ENCODE measurements around the gene PPP3CA.
"Not testable (repeated sequence)": the region's sequence is repeated elsewhere in the genome, so short reads cannot be mapped to it uniquely, and the experiment has no call there.

PPP3CA gene

GRCh38 chr4:101188906-101189305 is 158.4 kb downstream of the PPP3CA start:
- Mint-ChIP-seq H3K27me3 (ENCODE audit: low read depth, poor library complexity) (no peaks in the 10 kb centered on the region), H3K4me3 (no peak overlapping the region), H3K27ac (no peak overlapping the region), H3K4me1 (no peaks in the 10 kb centered on the region), H3K9me3 (no peaks in the 10 kb centered on the region), H3K36me3 (ENCODE audit: low read depth) (peaks cover under 1% of the 10 kb centered on the region)
- no peak for TF ChIP-seq CTCF (IDR thresholded peaks at IDR 0.05)
- DNase-seq: no peak

DNA sequence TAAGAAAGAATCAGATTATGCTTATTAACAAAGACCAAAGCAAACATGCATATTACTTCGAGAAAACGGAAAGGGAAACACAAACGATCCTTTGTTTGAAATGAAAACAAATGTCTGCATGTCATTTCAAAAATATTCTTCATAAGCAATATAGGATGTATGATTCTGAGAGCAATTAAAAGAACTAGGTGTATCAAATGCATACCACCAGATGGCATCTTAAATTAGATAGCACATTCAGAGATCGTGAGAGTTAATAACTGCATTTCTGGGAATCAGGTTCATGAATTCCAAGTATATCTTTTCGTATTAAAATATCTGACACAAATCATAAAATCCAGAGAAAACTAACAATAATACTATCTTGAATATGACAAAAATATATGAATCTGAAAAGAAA is 159.5 kb downstream of the PPP3CA start:
- H3K36me3 Mint-ChIP-seq (ENCODE audit: low read depth): peaks cover 11% of the 10 kb centered on the region
- H3K27me3 Mint-ChIP-seq (ENCODE audit: low read depth, poor library complexity): no peaks in the 10 kb centered on the region
- H3K4me3 Mint-ChIP-seq: no peak overlapping the region
- DNase-seq: no peak
- no peak for TF ChIP-seq CTCF (IDR thresholded peaks at IDR 0.05)
- H3K4me1 Mint-ChIP-seq: no peaks in the 10 kb centered on the region
- peaks cover 8% of the 10 kb centered on the region for H3K9me3 Mint-ChIP-seq
- no peak overlapping the region for H3K27ac Mint-ChIP-seq

DNA sequence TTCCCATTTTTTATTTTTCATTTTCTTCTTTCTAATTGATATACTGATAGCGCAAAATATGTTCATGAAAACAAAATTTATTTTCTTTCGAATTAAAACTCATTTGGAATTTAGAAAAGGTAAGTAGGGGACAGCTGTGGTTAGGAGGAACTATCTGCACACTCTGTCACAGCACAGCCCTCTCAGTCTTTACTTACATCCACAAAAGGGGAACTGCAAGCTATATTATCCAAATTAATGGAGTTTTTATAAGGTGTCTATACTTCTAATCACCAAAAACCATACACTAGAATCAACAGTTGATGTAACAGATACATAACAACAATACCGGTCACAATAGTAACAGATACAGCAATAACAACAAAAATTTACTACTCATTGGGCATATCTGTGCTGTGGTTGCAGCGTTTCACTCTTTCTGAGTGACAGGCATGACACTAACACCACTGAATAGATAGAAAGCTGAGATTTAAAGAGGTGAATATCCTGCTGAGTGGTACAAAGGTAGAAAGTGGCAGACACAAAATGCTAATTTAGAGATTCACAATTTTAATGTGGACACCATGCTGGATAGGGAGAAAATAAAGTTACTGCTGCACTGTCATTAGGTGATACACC is 160.7 kb downstream of the PPP3CA start:
- no peak for TF ChIP-seq CTCF (IDR thresholded peaks at IDR 0.05)
- Mint-ChIP-seq H3K4me1 (no peaks in the 10 kb centered on the region), H3K27ac (no peak overlapping the region), H3K9me3 (peaks cover 18% of the 10 kb centered on the region), H3K36me3 (ENCODE audit: low read depth) (peaks cover 23% of the 10 kb centered on the region), H3K27me3 (ENCODE audit: low read depth, poor library complexity) (no peaks in the 10 kb centered on the region), H3K4me3 (no peak overlapping the region)
- no peak for DNase-seq

- no peak for DNase-seq
- no peaks in the 10 kb centered on the region for H3K27me3 Mint-ChIP-seq (ENCODE audit: low read depth, poor library complexity)
- peaks cover 26% of the 10 kb centered on the region for H3K36me3 Mint-ChIP-seq (ENCODE audit: low read depth)
- no peak overlapping the region for H3K27ac Mint-ChIP-seq
- H3K9me3 Mint-ChIP-seq: peaks cover 18% of the 10 kb centered on the region
- no peak for TF ChIP-seq CTCF (IDR thresholded peaks at IDR 0.05)
- no peaks in the 10 kb centered on the region for H3K4me1 Mint-ChIP-seq
- H3K4me3 Mint-ChIP-seq: no peak overlapping the region
These were observed 162.7 kb downstream of the PPP3CA start for GRCh38 chr4:101184668-101185067.

- Mint-ChIP-seq H3K4me3 (no peak overlapping the region), H3K27me3 (ENCODE audit: low read depth, poor library complexity) (no peaks in the 10 kb centered on the region), H3K27ac (no peak overlapping the region), H3K4me1 (no peaks in the 10 kb centered on the region), H3K9me3 (peaks cover 18% of the 10 kb centered on the region), H3K36me3 (ENCODE audit: low read depth) (peaks cover 26% of the 10 kb centered on the region)
- TF ChIP-seq CTCF (IDR thresholded peaks at IDR 0.05): no peak
- DNase-seq: no peak
These were observed 163.5 kb downstream of the PPP3CA start for GRCh38 chr4:101183666-101184373.

- no peak for TF ChIP-seq CTCF (IDR thresholded peaks at IDR 0.05)
- Mint-ChIP-seq H3K27me3 (ENCODE audit: low read depth, poor library complexity) (no peaks in the 10 kb centered on the region), H3K27ac (no peak overlapping the region), H3K36me3 (ENCODE audit: low read depth) (peaks cover 26% of the 10 kb centered on the region), H3K4me1 (no peaks in the 10 kb centered on the region), H3K9me3 (peaks cover 18% of the 10 kb centered on the region), H3K4me3 (no peak overlapping the region)
- DNase-seq: no peak
These were observed 164.1 kb downstream of the PPP3CA start for GRCh38 chr4:101183221-101183620.

- Mint-ChIP-seq H3K36me3 (ENCODE audit: low read depth) (peaks cover 26% of the 10 kb centered on the region), H3K9me3 (peaks cover 18% of the 10 kb centered on the region)
- not testable (repeated sequence) for H3K27me3 Mint-ChIP-seq (ENCODE audit: low read depth, poor library complexity); DNase-seq; H3K4me1 Mint-ChIP-seq; H3K4me3 Mint-ChIP-seq; H3K27ac Mint-ChIP-seq
These were observed 164.6 kb downstream of the PPP3CA start for GRCh38 chr4:101182688-101183087.
